Limb (tissue), 2 donors: Measurements from ENCODE around the gene SLC38A6.

ENCODE experiments used
- DNase-seq, 2 donors: peaks; one replicate each; pipeline ENCODE4 v3.0.0-alpha.2; 2016; ENCODE audit errors: extremely low spot score in 2 of 2

SLC38A6 gene

DNA sequence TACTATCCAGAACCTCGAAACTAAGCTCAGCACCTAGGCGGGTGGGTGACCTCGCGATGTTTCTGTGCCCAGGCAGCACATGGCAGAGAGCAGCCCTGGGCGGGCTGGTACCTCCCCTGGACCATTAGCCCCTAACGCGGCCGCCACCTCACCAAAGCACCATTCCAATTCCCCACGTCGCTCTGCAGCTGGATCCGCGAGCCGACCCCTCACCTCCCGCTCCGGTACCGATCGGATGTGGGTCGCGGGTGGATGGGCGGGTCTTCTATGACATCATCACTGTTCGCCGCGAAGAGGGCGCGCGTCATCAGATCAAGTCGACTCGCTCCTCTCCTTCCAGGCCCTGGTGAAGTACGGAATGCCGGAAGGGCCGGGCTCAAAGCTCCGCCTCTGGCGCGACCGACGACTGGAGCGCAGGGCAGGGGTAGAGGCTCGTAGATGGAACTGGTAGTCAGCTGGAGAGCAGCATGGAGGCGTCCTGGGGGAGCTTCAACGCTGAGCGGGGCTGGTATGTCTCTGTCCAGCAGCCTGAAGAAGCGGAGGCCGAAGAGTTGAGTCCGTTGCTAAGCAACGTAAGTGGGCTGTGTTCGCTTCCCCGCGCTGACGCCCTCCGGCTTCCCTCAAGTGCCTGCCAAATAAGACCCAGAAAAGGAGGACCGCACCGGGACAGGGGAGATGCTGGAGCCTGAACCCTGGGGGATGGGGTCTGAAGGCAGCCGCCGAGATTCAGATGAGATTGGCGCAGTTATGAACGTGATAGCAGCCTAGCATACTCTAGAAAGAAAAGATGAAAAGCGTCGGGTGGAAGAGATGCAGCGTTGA is at the start of gene SLC38A6, which contains the start of gene TRMT5:
SLC38A6 (plus strand) TSS at position 435 of the 822 bp plus-strand sequence; CDS start at position 468, 33 bp downstream.
TRMT5 (minus strand) TSS at position 269 of the 822 bp plus-strand sequence; CDS start at position 163, 106 bp downstream.
- peak; percentile 97 for DNase-seq

DNA sequence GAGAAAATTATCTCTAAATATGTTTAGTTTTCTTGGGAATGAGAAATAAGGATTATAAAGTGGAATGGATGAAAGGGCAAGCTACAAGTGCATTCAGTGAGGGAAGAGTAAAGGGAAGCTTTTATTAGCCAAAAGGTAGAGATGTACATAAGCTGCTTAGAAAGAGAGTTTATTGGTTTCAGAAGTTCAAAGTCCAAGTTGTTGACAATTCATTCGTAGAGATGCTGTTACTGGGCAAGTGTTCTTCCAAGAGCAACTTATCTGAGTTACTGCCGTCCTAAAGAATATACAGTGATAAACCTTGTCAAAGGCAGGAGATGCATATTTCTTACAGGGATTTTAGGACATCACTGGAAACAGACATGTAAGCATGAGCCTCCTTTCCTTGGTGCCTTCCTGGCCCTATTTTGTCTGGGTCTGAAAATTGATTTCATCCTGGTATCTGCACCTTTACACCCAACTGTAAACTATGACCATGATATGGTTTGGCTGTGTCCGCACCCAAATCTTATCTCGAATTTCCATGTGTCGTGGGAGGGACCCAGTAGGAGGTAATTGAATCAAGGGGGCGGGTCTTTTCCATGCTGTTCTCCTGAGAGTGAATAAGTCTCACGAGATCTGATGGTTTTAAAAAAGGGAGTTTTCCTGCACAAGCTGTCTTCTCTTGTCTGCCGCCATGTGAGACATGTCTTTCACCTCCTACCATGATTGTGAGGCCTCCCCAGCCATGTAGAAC is 47.0 kb upstream of the SLC38A6 start:
- DNase-seq: no peak

DNA sequence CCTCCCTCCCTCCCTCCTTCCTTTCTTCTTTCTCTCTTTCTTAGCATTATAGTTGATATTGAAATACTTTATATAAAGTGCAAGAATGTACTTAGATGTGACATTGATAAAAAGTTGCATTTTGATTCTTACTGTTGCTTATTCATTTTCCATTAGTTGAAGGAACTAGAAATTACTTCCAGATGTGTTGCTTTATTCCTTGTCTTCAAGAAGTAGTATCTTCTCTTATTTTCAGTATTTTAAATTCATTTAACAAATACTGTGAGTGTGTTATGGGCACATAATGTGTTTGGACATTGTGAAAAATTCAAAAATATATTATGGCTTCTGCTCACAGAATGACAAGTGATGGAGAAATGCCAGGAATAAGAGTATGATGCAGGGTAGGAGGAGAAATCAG is 45.7 kb upstream of the SLC38A6 start:
- DNase-seq: no peak

DNA sequence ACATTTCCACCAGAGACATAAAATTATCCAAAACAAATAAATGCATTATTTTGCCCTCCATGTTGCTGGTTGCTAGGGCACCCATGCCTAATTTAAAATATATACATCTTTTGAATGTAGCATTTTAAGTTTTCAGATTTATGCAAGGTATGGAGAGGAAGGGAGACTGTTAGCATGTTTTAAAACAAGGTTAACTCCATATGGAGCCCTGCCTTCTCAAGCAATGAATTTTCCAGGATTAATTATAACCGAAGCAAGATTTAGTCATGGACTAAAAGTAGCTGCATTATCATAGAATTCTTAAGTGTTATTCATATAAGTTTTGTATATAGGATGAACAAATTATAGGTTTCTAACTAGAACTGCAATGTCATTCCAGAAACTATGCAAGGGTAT is 37.4 kb upstream of the SLC38A6 start:
- no peak for DNase-seq

DNA sequence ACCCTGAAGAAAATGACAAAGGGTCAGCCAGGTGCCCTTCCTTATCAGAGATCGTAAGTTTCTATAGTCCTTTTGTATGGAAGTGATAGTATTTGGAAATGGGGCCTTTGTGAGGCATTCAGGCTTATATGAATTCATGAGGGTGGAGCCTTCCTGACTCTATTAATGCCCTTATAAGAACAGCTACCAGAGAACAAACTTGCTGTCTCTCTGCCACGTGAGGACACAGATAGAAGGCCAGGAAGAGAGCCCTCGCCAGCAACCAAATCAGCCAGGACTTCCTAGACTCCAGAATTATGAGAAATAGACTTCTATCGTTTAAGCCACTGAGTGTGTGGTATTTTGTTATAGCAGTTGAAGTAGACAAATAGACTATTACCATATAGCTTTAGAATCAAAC is 36.8 kb upstream of the SLC38A6 start:
- DNase-seq: no peak

DNA sequence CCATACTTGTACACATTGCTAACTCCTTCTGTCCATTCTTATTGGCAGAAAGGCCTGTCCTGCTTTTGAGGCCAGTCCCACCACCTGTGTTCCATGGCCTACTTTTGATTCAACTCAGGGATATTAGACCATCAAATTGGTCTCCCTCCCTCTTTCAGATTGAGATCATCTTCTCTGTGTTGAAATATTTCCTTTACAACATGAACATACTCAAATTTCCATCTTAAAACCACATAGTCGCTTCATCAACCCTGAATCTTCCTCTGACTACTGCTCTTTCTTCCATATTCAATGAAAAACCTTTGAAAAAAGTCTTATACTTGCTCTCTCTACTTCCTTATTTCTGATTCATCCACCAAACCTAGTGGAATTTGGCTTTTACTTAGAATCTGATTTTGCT is 35.1 kb upstream of the SLC38A6 start:
- DNase-seq: no peak

DNA sequence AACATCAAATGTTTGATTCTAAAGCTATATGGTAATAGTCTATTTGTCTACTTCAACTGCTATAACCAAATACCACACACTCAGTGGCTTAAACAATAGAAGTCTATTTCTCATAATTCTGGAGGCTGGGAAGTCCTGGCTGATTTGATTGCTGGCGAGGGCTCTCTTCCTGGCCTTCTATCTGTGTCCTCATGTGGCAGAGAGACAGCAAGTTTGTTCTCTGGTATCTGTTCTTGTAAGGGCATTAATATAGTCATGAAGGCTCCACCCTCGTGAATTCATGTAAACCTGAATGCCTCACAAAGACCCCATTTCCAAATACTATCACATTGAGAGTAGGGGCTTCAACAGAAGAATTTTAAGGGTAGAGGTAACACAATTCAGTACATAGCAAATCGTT is 34.3 kb upstream of the SLC38A6 start:
- no peak for DNase-seq

DNA sequence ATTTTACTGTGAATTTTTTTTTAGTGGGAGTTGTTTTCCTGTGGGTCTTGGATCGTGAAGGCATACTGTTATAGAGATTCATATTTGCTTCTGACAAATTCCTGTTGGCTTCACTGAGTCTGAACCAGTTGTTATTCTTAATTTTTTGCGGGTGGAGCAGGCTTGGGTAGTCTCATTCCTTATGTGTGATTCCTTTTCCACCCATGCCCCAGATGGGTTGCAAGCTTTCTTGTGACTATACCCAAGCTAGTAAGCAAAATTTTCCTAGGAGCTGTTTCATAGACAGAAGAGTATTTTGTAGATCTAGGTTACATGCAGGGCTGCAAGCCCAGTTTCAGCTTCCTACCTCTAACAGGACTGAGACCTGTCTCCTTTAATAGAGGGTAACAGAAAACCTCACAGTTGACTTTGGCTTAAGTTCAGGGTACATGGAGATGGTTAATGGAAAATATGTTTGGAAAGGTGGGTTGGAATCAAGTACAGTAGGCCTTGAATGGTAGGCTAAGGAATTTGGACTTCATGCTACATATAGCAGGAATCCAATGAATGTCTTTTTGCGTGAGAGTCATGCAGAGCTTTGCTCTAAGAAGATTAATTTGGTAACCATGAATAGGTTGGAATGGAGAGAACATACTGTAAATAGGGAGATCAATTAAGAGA is 29.1 kb upstream of the SLC38A6 start:
- DNase-seq: no peak

DNA sequence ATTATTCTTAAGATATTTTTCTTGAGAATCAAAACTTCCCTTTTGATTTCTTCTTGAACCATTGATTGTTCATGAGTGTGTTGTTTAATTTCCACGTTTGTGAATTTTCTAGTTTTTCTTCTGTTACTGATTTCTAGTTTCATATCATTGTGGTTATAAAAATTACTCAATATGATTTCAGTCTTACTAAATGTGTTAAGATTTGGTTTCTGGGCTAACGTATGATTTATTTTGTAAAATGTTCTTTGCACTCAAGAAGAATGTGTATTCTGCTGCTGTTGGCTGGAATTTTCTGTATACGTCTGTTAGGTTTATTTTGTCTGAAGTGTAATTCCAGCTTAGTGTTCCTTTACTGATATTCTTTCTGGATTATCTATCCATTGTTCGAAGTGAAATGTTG is 24.8 kb upstream of the SLC38A6 start:
- DNase-seq: no peak

DNA sequence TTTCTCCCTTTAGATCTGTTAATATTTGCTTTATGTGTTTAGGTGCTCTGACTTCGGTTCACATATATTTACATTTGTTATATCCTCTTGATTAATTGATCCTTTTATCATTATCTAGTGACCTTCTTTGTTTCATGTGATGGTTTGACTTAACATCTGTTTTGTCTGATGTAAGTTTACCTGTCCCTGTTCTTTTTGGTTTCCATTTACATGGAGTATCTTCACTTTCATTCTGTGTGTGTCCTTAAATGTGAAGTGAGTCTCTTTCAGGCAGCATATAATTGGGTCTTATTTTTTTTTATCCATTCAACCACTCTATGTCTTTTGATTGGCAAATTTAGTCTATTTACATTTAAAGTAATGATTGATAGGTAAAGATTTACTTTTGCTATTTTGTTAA is 24.4 kb upstream of the SLC38A6 start:
- no peak for DNase-seq

DNA sequence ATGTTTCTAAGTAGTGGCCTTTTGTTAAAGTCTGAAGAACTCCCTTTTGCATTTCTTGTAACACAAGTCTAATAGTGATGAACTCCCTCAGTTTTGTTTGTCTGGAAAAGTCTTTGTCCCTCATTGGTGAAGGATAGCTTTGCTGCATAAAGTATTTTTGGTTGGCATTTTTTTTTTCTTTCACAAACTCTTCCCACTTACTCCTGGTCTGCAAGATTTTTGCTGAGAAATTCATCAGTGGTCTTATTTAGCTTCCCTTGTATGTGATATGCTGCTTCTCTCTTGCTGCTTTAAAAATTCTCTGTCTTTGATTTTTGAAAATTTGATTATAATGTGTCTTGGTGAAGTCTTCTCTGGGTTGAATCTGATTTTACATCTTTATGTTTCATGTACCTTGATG is 22.9 kb upstream of the SLC38A6 start:
- DNase-seq: no peak

DNA sequence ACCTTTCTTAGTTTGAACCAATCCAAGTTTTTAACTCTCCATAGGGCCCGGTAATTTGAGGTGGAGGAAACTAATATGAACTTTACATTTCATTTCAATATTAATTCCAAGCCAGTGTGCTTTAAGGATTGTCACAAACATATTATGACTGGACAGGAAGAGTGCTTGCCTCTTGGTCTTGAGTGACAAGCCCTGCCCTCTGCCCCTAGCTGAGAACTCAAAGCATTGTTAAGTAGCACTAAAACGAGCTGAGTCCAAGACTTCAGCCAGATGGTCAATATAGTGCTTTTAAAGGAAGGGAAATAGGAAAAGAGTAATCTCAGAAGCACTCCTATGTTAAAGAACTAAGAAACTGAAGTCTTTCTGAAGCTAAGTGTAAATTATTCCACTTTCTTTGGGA is 17.3 kb upstream of the SLC38A6 start:
- DNase-seq: no peak

DNA sequence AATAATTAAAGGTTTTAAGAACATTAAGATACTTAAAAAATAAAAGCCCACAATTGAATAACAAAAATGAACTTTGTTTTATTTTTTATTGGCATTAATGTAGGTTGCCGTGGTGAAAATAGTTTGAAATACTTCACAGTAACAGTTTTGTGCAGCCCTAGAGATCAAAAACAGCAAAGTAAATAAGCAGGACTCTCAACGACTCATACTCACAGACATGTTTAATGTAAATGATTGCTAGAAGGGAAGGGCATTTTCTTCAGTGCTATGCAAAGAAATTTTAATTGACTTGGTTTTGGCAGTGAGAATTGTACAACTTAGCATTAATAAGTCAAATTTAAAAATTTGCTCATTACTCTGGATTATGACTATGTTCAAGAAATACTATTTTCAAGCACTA is 16.1 kb upstream of the SLC38A6 start:
- no peak for DNase-seq

DNA sequence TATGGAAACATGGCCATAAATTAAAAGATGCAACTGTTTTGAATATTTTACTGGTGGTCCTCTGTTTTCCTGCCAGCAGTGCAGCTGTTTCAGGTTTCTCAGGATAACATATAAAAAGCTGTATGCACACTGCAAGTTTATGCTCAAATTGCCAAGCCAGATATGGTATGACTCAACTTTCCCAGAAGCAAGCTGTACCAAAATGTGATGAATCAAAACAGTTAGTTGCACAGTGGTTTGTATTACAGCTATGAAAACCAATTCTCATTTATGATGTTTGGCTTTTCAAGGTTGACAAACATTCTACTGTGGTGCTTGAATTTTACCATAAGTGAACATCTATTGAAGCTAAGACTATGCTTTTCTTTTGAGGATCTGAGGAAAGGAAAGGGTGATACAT is 15.6 kb upstream of the SLC38A6 start:
- DNase-seq: peak in 1 of 2 donors; percentile 49

DNA sequence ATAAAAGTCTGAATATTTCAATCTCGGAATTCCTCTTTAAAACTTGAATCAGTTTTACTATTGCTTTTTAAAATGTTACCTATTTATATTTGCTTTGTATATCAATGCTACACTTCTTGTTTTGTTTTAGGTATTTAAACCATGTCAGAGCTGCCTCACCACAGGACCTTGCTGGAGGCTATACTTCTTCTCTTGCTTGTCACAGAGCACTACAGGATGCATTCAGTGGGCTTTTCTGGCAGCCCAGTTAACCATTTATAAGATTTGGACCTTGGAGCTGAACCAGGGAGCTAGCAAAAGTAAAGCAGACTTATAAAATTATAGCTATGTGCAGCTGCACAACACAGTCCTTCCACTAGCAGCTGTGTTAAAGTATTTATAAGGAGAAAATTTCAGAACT is 12.9 kb upstream of the SLC38A6 start:
- DNase-seq: no peak

DNA sequence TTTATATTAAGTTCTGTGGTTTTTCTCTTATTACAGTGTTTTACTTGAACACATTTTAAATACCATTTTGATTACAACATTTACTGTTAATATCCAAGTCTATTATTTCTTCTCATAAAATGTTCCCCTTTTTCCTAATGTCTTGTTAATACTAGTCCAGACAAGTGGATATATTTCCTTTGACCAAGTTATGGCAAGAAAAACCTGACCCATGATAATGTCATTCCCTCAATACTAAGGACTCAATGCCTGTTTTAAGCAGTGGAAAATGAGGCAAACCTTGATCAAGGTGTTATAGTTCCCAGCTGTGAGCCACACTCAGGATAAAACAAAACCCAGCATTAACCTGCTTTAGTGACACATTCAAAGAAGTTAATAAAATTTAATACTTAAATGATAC is 12.4 kb upstream of the SLC38A6 start:
- no peak for DNase-seq

DNA sequence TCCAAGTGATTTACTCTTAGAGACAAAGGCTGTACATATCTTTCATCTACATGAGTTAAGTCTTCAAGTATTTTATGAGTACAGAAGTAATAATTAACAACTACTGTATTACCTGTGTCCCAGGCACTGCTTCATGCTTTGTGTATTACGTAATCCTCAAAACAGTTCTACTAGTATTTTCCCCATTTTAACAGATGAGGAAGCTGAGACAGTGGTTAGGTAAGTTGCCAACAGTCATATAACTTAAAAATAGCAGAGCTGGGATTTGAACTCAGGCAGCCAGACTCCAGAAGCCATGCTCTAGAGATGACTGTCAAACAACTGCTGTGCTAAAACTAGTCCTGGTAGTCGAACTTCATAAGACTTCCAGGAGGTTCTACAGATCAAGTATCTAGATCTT is 10.9 kb upstream of the SLC38A6 start:
- DNase-seq: no peak

DNA sequence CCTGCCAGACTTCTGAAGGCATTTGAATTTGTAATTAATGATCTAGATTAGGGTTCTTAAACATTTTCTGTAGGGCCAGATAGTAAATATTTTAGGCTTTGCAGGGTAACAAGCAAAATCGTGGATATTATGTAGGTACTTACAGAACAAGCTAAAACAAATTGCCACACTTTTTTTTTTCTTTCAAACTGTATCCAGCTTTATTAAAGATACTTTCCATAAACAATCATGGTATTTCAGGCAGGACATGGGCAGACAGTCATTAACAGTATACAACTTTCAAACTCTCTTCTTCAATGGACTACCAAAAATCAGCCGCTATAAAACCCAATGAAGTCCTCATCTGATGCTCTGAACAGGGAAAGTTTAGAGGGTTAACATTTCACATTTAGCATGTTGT is 9.8 kb upstream of the SLC38A6 start:
- no peak for DNase-seq

DNA sequence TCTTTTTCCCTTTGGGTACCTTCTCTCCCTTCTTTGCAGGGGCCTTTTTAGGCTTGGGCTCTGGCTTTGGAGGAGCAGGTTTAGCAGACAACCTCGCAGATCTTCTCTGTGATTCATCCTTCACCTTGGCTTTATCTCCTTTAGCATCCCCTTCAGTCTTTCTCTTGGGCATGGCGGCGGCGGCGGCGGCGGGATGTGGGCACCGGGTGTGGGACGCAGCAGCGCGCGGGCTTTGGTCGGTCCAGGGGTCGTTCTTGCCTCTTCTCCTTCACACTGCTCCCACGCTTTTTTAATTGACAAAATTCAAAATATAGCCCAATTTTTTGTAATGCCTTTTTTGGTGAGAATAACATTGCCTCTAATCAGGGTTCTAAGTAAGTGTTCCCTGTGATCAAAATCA is 8.8 kb upstream of the SLC38A6 start:
- DNase-seq: no peak

DNA sequence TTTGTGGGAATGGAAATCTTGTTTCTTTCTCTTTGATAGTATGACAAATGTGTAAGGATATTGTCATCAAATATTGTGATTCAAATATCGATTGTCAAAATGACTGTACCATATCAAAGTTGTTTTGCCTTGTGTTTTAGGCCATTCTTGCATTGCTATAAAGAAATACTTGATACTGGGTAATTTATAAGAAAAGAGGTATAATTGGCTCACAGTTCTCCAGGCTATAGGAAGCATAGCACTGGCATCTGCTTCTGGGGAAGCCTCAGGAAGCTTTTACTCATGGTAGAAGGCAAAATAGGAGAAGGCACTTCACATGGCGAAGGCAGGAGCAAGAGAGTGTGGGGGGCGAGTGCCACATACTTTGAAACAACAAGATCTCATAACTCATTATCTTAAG is 8.0 kb upstream of the SLC38A6 start:
- DNase-seq: no peak

DNA sequence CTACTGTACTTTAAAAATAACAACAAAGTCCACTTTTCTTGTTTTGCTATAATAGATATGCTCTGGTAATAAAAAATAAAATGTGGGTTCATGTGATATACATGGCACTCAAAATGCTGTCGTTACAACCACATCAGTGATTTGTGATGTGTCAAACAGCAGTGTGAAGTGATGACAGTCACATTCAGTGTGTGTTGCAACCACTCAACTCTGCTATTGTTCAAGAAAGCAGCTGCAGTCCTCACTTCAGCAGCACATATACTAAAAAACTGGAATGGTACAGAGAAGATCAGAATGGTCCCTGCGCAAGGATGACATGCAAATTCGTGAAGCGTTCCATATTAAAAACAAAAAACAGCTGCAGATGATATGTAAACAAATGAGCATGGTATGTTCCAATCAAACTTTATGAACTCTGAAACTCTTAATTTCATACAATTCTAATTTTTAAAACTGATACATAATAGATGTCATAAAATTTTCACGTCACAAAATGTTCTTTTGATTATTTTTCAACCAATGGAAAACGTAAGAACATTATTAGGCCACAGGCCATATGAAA is 6.9 kb upstream of the SLC38A6 start:
- DNase-seq: no peak

DNA sequence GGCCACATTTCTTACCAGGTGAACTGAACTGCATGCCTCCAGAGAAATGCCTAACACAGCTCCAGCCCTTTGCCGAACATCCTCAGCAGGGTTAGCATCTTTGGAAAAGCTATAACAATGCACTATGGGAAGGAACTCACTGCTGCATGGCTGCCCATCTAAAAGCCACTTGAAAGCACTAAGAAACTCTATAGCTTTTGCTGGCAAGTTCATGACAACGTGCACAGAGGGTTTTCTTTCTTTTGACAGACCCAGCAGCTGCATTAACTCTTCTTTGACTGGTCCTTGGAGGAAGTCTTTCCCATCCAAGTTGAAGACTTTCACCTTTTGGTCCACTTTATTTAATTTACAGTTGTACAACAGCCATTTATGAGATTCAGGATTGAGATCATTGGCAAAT is 5.5 kb upstream of the SLC38A6 start:
- no peak for DNase-seq
